Ovary (tissue), 3 donors: ENCODE data around the gene THEMIS2.

Experiments used
- EP300 ChIP-seq: sonication (generic); formaldehyde crosslinking; IDR thresholded peaks from one replicate; pipeline ENCODE4 v1.6.1; 2017; ENCODE audit warnings: antibody characterized with exemption
- POLR2A ChIP-seq: fragments of 450-650 bp; IDR thresholded peaks from one replicate; pipeline ENCODE4 v1.6.1; 2017; ENCODE audit warnings: antibody characterized with exemption, mild to moderate bottlenecking, moderate library complexity
- TF ChIP-seq, protein P1 (sequence below), 3 donors: fragments of 450-650 bp in 2 of 3; fragments of 200-600 bp in 1 of 3; IDR thresholded peaks; one replicate each; pipeline versions ENCODE4 v1.5.1 to v1.8.0; 2016 to 2022; ENCODE audit warnings: antibody characterized with exemption in 3 of 3, mild to moderate bottlenecking in 1 of 3
- donor health status: DM: no; HTN: no; CAD: no.

- TF ChIP-seq, protein P1, sequence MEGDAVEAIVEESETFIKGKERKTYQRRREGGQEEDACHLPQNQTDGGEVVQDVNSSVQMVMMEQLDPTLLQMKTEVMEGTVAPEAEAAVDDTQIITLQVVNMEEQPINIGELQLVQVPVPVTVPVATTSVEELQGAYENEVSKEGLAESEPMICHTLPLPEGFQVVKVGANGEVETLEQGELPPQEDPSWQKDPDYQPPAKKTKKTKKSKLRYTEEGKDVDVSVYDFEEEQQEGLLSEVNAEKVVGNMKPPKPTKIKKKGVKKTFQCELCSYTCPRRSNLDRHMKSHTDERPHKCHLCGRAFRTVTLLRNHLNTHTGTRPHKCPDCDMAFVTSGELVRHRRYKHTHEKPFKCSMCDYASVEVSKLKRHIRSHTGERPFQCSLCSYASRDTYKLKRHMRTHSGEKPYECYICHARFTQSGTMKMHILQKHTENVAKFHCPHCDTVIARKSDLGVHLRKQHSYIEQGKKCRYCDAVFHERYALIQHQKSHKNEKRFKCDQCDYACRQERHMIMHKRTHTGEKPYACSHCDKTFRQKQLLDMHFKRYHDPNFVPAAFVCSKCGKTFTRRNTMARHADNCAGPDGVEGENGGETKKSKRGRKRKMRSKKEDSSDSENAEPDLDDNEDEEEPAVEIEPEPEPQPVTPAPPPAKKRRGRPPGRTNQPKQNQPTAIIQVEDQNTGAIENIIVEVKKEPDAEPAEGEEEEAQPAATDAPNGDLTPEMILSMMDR (IDR thresholded peaks at IDR 0.05) = no peak
- TF ChIP-seq POLR2A (no peak), EP300 (no peak)
Measured at GRCh38 chr1:27935721-27936120, 63.4 kb downstream of the THEMIS2 start.
